Measurements from ENCODE around the gene TNFSF13. TPM values are rescaled to one million over a fixed set of nuclear protein-coding genes. Genes with fewer than 3 reads are reported as not detected.

The TNFSF13 gene
- total RNA-seq, 1 experiment from 2014 or later, result 6.3 TPM

DNA sequence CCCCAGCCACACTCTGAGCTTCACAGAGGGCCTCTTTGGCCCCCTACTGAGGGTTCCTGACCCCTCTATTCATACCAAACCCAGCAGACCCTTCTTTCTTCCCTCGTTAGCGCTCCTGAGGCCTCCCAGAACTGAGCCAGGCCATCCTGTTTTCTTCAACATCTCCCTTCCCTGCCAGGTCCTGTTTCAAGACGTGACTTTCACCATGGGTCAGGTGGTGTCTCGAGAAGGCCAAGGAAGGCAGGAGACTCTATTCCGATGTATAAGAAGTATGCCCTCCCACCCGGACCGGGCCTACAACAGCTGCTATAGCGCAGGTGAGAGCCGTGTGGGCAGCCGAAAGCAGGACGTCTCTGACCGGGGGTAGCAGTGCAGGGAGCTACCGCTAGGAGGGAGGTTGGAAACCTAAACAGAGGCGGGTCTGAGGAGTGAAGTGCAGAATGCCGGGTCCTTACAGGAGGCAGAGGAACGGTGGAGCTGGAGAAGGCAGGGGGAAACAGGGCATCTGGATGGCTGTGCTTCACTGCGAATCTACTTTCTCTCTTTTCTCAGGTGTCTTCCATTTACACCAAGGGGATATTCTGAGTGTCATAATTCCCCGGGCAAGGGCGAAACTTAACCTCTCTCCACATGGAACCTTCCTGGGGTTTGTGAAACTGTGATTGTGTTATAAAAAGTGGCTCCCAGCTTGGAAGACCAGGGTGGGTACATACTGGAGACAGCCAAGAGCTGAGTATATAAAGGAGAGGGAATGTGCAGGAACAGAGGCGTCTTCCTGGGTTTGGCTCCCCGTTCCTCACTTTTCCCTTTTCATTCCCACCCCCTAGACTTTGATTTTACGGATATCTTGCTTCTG, 1.9 kb downstream of the TNFSF13 start:
- intact Hi-C loops (cut with micrococcal nuclease), result loop anchor here (1.0 kb wide), 6 partner anchors 29 to 280 kb away; partner anchors contain the start of gene POLR2A
- ChIA-PET CTCF (interaction anchor here (0.6 to 7.1 kb wide), 57 partner anchors 10 to 600 kb away, joined by 3 to 123 read pairs (median 4); partner anchors contain the start of genes CD68, CHRNB1, TMEM102 and TMEM95), POLR2A (interaction anchor here (0.6 to 6.0 kb wide), 50 partner anchors 9 to 319 kb away, joined by 3 to 71 read pairs (median 5); partner anchors contain the start of genes CD68, GPS2, MPDU1 and NEURL4)
- H3K36me3 Mint-ChIP-seq (ENCODE audit: insufficient read depth, unreplicated experiment), result peaks cover 24% of the 10 kb centered on the region
- H3K9me3 Mint-ChIP-seq (ENCODE audit: unreplicated experiment), result no peaks in the 10 kb centered on the region
- peak; percentile 37 for TF ChIP-seq CTCF (IDR thresholded peaks at IDR 0.05; ENCODE audit: unreplicated experiment)
- DNase-seq (ENCODE audit: unreplicated experiment), result no peak
- peaks cover 42% of the 10 kb centered on the region for H3K4me1 Mint-ChIP-seq (ENCODE audit: insufficient read depth, unreplicated experiment)
- peak overlapping the region; percentile 91 for H3K27ac Mint-ChIP-seq (ENCODE audit: low read depth, unreplicated experiment)
- no peaks in the 10 kb centered on the region for H3K27me3 Mint-ChIP-seq (ENCODE audit: insufficient read depth, unreplicated experiment)
- H3K4me3 Mint-ChIP-seq (ENCODE audit: unreplicated experiment), result peak overlapping the region; percentile 81
- no TSS peak for BruUV-seq (replicated peaks)

- ChIA-PET CTCF (interaction anchor here (0.6 to 7.1 kb wide), 56 partner anchors 9 to 599 kb away, joined by 3 to 123 read pairs (median 4); partner anchors contain the start of genes CD68, CHRNB1, TMEM95 and TP53), POLR2A (interaction anchor here (0.6 to 6.0 kb wide), 48 partner anchors 9 to 516 kb away, joined by 3 to 71 read pairs (median 5); partner anchors contain the start of genes CD68, GPS2, MPDU1 and NEURL4)
- peak; percentile 92 for DNase-seq (ENCODE audit: unreplicated experiment)
- Mint-ChIP-seq H3K36me3 (ENCODE audit: insufficient read depth, unreplicated experiment) (peaks cover 31% of the 10 kb centered on the region), H3K27me3 (ENCODE audit: insufficient read depth, unreplicated experiment) (no peaks in the 10 kb centered on the region), H3K9me3 (ENCODE audit: unreplicated experiment) (no peaks in the 10 kb centered on the region), H3K4me1 (ENCODE audit: insufficient read depth, unreplicated experiment) (peaks cover 42% of the 10 kb centered on the region), H3K27ac (ENCODE audit: low read depth, unreplicated experiment) (peak overlapping the region; percentile 91), H3K4me3 (ENCODE audit: unreplicated experiment) (peak overlapping the region; percentile 81)
- TSS peak; percentile 61 for BruUV-seq (replicated peaks)
- intact Hi-C loops (cut with micrococcal nuclease), result loop anchor here (1.0 kb wide), 6 partner anchors 28 to 281 kb away; partner anchors contain the start of gene POLR2A
- TF ChIP-seq CTCF (IDR thresholded peaks at IDR 0.05; ENCODE audit: unreplicated experiment), result peak; percentile 88
Observed at GRCh38 chr17:7561028-7561575, 2.6 kb downstream of the TNFSF13 start.

DNA sequence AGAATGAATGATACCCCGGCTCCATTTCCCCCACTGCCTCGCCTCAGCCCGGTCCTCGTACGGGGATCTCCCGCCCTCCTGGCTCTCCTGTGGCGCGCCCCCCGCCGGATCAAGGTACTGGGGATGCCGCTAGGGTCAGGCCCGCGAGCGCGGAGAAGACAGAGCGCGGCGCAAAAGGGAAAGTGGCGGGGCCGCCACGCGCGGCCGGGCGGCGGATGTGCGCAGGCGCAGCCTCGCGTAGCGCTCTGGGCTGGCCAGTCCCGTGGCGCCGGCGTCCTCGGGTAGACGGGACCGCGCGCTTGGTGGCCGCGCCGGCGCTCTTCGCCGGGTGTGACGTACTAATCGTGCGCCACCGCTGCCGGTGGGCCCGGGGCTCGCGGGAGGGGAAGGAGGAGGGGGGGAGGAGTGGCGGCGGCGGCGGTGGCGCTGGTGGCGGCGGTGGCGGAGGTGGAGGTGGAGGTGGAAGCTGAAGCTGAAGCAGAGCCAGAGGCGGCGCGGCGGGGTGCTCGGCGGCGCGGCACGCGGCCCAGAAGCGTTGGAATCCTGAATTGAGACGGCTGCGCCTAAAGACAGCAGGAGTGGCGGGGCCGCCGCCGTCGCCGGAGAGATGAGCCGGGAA, 3.1 kb downstream of the TNFSF13 start, which contains the start of gene SENP3:
Gene SENP3 (plus strand): TSS at position 331 of the 619 bp plus-strand sequence. CDS start 1,158 bp downstream, outside the sequence.
- H3K27ac Mint-ChIP-seq (ENCODE audit: low read depth, unreplicated experiment), result peak within 1 kb of the TSS; percentile 91
- H3K4me3 Mint-ChIP-seq (ENCODE audit: unreplicated experiment), result peak within 1 kb of the TSS; percentile 81
- no TSS peak for BruUV-seq (replicated peaks)
- no peaks in the 10 kb centered on the region for H3K27me3 Mint-ChIP-seq (ENCODE audit: insufficient read depth, unreplicated experiment)
- ChIA-PET POLR2A (interaction anchor here (0.8 to 6.0 kb wide), 34 partner anchors 11 to 516 kb away, joined by 3 to 71 read pairs (median 6); partner anchors contain the start of genes CD68, GPS2, MPDU1 and NEURL4), CTCF (interaction anchor here (0.6 to 7.1 kb wide), 32 partner anchors 14 to 235 kb away, joined by 3 to 123 read pairs (median 7); partner anchors contain the start of genes CD68, CHRNB1, TMEM95 and TP53)
- TF ChIP-seq CTCF (IDR thresholded peaks at IDR 0.05; ENCODE audit: unreplicated experiment), result no peak
- peak; percentile 83 for DNase-seq (ENCODE audit: unreplicated experiment)
- H3K4me1 Mint-ChIP-seq (ENCODE audit: insufficient read depth, unreplicated experiment), result peaks cover 42% of the 10 kb centered on the region
- peaks cover 37% of the 10 kb centered on the region for H3K36me3 Mint-ChIP-seq (ENCODE audit: insufficient read depth, unreplicated experiment)
- intact Hi-C loops (cut with micrococcal nuclease), result loop anchor here (1.0 kb wide), 6 partner anchors 28 to 281 kb away; partner anchors contain the start of gene POLR2A
- H3K9me3 Mint-ChIP-seq (ENCODE audit: unreplicated experiment), result no peaks in the 10 kb centered on the region

Data from MCF 10A (cell line).